ENCODE measurements around the gene SHISAL1. TPM values are rescaled to one million over a fixed set of nuclear protein-coding genes. Genes with fewer than 3 reads are reported as not detected.
"Not testable (repeated sequence)": the region's sequence is repeated elsewhere in the genome, so short reads cannot be mapped to it uniquely, and the experiment has no call there.

SHISAL1 gene
- total RNA-seq, 1 donor from 2014 or later: 3.2 TPM

DNA sequence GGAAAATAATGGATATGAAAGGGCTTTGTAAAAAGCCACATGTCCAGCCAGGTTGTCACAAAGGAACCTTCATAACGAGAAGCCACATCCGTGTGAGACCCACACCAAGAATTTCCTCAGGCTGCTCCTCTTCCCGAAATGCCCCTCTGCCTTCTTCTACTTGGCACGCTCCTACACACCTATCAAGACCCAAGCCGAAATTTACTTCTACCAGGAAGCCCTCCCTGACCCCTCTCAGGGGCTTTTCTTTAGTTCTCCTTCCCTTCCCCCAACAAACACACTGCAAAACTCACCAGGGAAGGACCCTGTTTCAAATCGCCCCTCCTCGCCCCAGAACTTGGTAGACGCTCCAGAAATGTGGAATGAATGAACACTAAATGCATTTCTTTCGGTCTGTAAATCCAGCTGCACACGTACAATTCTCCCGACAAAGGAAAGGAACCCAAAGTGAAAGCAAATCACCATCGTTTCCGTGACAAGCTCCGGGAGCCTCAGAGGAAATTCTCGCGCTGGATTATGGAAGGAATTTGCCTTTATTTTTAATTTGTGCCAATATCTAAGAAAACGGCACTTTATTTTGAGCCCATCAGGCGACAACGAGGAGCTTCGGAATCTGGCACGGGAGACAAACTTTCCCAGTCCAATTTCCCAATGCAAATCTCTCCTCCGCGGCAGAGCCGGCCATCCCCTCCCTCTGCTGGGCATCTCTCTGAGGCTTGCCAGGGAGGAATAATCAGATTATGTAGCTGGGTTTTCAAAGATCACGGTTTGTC is 13.2 kb upstream of the SHISAL1 start:
- peaks cover 16% of the 10 kb centered on the region for H3K9me3 Mint-ChIP-seq (ENCODE audit: unreplicated experiment)
- DNase-seq: no peak
- H3K4me3 Mint-ChIP-seq (ENCODE audit: unreplicated experiment): peak overlapping the region; percentile 51
- peaks cover 31% of the 10 kb centered on the region for H3K4me1 Mint-ChIP-seq (ENCODE audit: low read depth, unreplicated experiment)
- H3K36me3 Mint-ChIP-seq (ENCODE audit: unreplicated experiment): no peaks in the 10 kb centered on the region
- TF ChIP-seq, protein P1, sequence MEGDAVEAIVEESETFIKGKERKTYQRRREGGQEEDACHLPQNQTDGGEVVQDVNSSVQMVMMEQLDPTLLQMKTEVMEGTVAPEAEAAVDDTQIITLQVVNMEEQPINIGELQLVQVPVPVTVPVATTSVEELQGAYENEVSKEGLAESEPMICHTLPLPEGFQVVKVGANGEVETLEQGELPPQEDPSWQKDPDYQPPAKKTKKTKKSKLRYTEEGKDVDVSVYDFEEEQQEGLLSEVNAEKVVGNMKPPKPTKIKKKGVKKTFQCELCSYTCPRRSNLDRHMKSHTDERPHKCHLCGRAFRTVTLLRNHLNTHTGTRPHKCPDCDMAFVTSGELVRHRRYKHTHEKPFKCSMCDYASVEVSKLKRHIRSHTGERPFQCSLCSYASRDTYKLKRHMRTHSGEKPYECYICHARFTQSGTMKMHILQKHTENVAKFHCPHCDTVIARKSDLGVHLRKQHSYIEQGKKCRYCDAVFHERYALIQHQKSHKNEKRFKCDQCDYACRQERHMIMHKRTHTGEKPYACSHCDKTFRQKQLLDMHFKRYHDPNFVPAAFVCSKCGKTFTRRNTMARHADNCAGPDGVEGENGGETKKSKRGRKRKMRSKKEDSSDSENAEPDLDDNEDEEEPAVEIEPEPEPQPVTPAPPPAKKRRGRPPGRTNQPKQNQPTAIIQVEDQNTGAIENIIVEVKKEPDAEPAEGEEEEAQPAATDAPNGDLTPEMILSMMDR (IDR thresholded peaks at IDR 0.05; ENCODE audit: partially characterized antibody, unreplicated experiment): no peak
- peak overlapping the region; percentile 20 for H3K27ac Mint-ChIP-seq (ENCODE audit: unreplicated experiment)
- H3K27me3 Mint-ChIP-seq (ENCODE audit: unreplicated experiment): peaks cover 10% of the 10 kb centered on the region

DNA sequence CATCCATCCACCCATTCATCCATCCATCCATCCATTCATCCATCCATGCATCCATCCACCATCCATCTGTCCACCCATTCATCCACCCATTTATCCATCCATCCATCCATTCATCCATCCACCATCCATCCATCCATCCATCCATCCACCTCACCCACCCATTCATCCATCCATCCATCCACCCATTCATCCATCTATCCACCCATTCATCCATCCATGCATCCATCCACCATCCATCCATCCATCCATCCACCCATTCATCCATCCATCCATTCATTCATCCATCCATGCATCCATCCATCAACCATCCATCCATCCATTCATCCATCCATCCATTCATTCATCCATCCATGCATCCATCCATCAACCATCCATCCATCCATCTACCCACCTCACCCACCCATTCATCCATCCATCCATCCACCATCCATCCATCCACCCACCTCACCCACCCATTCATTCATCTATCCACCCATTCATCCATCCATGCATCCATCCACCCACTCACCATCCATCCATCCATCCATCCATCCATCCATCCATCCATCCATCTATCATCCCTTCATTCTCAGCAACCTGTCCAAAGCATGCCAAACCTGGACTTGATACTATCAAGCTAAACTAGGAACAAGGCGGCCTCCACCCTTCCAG is 10.5 kb upstream of the SHISAL1 start:
- not testable (repeated sequence) for H3K27me3 Mint-ChIP-seq (ENCODE audit: unreplicated experiment); H3K27ac Mint-ChIP-seq (ENCODE audit: unreplicated experiment)
- H3K9me3 Mint-ChIP-seq (ENCODE audit: unreplicated experiment): peaks cover 12% of the 10 kb centered on the region

DNA sequence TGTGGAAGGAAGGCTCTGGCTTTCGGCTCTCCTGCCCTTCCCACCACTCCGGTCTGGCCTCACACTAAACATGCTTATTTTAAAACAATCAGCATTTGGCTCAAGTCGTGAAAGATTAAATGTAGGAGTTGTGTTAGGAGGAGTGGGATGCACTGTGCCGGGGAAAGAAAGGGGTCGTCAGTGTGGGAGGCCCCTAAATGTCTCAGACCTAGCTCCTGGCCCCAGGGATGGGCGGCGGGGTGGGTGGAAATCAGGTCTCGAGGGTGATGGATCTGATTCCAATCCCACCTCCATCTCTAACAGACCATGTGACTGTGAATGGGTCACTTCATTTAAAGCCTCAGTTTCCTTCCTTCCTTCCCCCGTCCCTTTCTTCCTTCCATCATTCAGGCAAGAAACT is 6.9 kb upstream of the SHISAL1 start:
- no peak for DNase-seq
- H3K9me3 Mint-ChIP-seq (ENCODE audit: unreplicated experiment): peaks cover 3% of the 10 kb centered on the region
- no peak overlapping the region for H3K27ac Mint-ChIP-seq (ENCODE audit: unreplicated experiment)
- no peak overlapping the region for H3K4me3 Mint-ChIP-seq (ENCODE audit: unreplicated experiment)
- peaks cover 2% of the 10 kb centered on the region for H3K27me3 Mint-ChIP-seq (ENCODE audit: unreplicated experiment)
- H3K4me1 Mint-ChIP-seq (ENCODE audit: low read depth, unreplicated experiment): peaks cover 15% of the 10 kb centered on the region
- no peaks in the 10 kb centered on the region for H3K36me3 Mint-ChIP-seq (ENCODE audit: unreplicated experiment)
- TF ChIP-seq, protein P1 (IDR thresholded peaks at IDR 0.05; ENCODE audit: partially characterized antibody, unreplicated experiment): no peak

More for the DNA sequence above, 10.5 kb upstream of the SHISAL1 start:
- H3K4me3 Mint-ChIP-seq (ENCODE audit: unreplicated experiment); H3K36me3 Mint-ChIP-seq (ENCODE audit: unreplicated experiment); DNase-seq: not testable (repeated sequence)
- H3K4me1 Mint-ChIP-seq (ENCODE audit: low read depth, unreplicated experiment): peaks cover 32% of the 10 kb centered on the region

DNA sequence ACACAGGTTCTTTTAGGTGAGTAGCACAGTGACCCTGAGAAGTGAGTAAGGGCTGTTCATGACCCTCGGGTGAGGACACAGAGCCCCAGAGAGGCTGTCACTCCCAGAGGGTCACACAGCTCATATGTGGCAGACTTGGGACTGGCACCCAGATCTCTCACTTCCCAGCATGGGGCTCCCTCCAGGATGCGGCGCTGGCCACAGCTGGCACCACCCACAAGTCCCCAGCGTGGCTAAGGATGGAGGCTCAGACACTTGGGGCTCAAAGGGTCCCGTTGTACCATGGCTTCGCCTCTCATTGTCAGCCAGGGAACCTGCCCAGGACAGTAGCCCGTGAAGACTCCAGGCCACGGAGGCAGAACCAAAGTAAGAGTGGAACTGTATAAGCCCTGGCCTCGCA is 6.0 kb upstream of the SHISAL1 start:
- Mint-ChIP-seq H3K27me3 (ENCODE audit: unreplicated experiment) (peaks cover 2% of the 10 kb centered on the region), H3K9me3 (ENCODE audit: unreplicated experiment) (peaks cover 3% of the 10 kb centered on the region), H3K4me3 (ENCODE audit: unreplicated experiment) (no peak overlapping the region), H3K27ac (ENCODE audit: unreplicated experiment) (no peak overlapping the region), H3K36me3 (ENCODE audit: unreplicated experiment) (no peaks in the 10 kb centered on the region), H3K4me1 (ENCODE audit: low read depth, unreplicated experiment) (peaks cover 10% of the 10 kb centered on the region)
- TF ChIP-seq, protein P1 (IDR thresholded peaks at IDR 0.05; ENCODE audit: partially characterized antibody, unreplicated experiment): no peak
- DNase-seq: no peak

DNA sequence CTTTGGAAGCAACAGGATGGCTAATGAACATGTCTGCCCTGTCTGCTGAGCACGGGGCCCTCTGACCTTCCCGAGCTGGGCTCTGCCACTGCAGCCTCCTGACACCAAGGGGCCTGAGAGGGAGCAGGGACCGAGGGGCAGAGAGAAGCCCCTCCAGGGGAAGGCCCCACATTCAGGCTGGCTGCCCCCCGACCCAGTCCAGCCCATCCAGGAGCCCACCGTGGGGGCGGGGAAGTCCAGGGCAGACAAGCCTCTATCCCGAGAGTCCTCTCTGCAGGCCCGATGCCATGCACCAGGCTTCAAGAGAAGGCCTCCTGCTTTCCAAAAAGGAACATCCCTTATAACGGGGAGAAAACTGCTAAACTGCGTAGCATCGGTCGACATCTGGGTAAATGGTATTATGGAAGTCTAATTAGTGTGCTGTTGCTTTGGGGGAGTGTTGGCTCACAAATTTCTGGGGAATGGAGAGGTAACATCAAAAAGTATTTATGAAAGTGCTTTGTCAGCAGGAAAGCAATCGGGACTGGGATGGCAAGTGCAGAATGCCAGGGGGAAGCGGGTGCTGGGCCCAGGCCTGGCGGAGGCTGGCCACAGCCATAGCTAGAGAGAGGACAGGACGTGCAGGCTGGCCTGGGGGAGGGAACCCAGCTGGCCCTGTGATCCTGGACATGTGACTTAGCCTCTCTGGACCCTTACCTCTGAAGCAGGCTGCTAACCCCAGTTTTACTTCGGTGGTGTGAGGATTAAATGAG is 5.3 kb upstream of the SHISAL1 start:
- DNase-seq: no peak
- peaks cover 3% of the 10 kb centered on the region for H3K9me3 Mint-ChIP-seq (ENCODE audit: unreplicated experiment)
- TF ChIP-seq, protein P1 (IDR thresholded peaks at IDR 0.05; ENCODE audit: partially characterized antibody, unreplicated experiment): no peak
- H3K4me3 Mint-ChIP-seq (ENCODE audit: unreplicated experiment): no peak overlapping the region
- peaks cover under 1% of the 10 kb centered on the region for H3K27me3 Mint-ChIP-seq (ENCODE audit: unreplicated experiment)
- peaks cover 10% of the 10 kb centered on the region for H3K4me1 Mint-ChIP-seq (ENCODE audit: low read depth, unreplicated experiment)
- H3K36me3 Mint-ChIP-seq (ENCODE audit: unreplicated experiment): no peaks in the 10 kb centered on the region
- no peak overlapping the region for H3K27ac Mint-ChIP-seq (ENCODE audit: unreplicated experiment)

Data from glutamatergic neuron (in vitro differentiated cells).